CD4-positive, alpha-beta T cell treated with Interleukin-6 for 4 hours (primary cell): ENCODE data around the gene PEX14.

Experiments
- DNase-seq: peaks from one replicate; pipeline ENCODE4 v3.0.0-alpha.2; 2020; ENCODE audit warnings: mixed read lengths

Gene PEX14

GRCh38 chr1:10521537-10522157, 46.9 kb downstream of the PEX14 start:
- no peak for DNase-seq

GRCh38 chr1:10522322-10522860, 47.6 kb downstream of the PEX14 start:
- DNase-seq, result no peak

GRCh38 chr1:10525208-10525607, 50.5 kb downstream of the PEX14 start:
- no peak for DNase-seq

GRCh38 chr1:10528066-10529014, 53.6 kb downstream of the PEX14 start:
- no peak for DNase-seq

- no peak for DNase-seq
Observed at GRCh38 chr1:10529091-10529490, 54.3 kb downstream of the PEX14 start.

- DNase-seq, result no peak
Observed at GRCh38 chr1:10529765-10530164, 55.0 kb downstream of the PEX14 start.

DNA sequence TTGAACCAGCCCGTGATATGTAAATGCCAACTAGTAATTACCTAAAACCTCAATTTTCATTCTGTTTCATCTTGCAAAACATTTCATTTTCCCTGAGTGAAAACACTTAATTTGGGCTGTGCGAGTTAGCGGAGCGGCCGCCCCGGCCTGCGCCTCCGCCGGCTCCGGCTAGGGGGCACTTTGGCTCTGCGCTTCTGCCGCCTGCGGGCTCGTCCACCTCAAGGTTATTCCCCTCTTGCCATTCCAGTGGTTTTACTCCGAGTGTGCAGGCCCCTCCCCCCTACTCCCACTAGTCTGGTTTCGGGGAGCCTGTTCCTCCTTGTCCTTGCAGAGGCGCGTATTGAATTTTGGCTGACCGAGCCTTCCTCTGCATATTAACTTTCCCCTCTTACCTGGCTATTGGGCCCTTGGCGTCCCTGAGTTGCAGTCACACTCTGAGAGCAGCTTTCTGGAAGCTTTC, 55.6 kb downstream of the PEX14 start:
- DNase-seq, result no peak

- no peak for DNase-seq
Observed at GRCh38 chr1:10530756-10531495, 56.2 kb downstream of the PEX14 start.

DNA sequence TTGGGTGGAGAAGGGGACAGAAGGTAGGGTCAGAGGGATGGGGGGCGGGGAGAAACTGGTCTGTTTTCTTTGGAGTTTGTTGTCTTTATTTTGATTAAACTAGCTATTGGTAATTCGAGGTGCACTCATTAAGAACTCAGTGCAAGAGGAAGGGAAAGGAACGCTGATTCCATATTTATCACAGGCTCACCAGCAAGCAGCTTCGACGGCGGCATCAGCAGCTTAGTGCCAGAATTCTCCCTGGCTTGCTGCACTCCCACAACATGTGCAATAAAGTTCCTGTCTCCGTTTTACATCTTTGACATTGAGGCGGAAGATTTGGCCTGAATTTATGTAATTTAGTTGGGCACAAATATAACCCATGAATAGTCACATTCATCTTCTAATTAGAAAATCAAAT, 57.6 kb downstream of the PEX14 start:
- DNase-seq, result no peak

DNA sequence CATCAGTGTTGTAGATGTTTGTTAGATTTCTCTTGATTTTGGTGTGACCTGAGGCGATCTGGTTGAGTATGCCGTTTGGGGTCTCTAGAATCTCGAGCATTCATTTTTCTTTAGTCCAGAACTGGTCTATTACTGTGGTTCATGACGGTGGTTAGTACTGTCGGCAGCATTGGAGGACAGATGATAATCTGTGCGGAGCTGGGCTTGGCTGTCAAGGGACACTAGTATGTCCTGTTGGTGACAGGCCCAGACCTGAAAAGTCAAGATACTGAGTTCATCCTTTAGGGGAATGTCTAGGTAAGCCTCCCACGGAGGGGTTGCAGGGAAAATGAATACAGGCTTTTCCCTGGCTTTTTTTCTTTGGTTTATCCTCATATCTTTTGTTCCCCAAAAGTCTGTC, 59.8 kb downstream of the PEX14 start:
- no peak for DNase-seq

DNA sequence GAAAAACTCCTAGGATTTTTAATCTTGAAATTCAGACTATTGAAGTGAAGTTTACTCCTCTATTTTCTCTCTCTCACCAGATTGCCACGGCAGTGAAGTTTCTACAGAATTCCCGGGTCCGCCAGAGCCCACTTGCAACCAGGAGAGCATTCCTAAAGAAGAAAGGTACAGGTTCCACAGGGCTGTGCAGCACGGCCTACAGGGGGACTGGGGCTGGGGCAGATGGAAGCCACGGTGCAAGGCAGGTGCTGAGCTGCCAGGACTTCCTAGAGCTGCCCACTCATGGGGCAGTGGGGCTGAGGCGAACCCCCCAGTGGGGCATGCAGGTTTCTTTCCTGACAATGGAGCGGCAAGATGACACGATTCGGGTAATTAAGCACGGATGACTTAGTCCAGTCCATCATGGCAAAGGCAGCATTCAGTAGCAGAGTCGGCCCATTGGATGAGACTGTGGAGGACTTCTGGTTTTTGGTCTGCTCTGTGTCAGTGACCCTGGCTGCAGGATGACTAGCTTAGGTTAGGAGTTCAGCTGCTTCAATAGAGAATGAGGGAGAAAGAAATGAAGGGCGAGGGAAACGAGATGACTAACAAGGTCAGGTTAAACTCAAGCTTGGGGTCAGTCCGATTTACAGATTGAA, 61.5 kb downstream of the PEX14 start:
- no peak for DNase-seq

DNA sequence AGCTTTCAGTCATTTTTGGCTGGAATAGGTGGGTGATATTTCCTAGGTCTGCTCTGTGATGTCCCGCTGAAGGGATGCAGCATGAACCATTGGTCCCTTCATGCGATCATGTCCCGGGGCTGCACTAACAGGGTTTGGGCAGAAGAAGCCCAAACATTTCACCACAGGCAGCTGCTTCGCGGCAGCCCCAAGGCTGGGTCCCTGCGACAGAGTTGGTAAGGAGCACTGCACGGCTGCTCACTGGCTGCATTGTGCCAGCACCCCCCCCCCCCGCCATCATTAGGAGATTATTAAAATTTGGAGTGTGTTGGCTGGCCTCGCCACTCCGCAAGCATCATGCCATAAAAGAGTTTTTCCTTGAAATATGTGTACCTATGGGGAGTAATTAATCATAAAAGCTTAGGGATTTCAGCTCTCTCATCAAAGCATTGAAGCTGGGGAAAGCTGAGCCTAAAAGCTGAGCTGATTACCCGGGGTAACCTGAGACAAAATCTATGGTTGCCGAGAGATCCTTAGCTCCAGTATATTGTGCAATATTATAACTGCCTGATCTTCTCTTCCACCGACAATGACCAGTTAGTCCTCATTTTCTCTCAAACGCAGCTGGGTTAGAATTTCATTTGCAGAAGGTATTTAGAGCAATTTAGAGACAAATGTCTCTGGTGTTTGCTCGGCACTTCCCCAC, 62.5 kb downstream of the PEX14 start:
- DNase-seq, result no peak

GRCh38 chr1:10538646-10539355, 64.1 kb downstream of the PEX14 start:
- no peak for DNase-seq

DNA sequence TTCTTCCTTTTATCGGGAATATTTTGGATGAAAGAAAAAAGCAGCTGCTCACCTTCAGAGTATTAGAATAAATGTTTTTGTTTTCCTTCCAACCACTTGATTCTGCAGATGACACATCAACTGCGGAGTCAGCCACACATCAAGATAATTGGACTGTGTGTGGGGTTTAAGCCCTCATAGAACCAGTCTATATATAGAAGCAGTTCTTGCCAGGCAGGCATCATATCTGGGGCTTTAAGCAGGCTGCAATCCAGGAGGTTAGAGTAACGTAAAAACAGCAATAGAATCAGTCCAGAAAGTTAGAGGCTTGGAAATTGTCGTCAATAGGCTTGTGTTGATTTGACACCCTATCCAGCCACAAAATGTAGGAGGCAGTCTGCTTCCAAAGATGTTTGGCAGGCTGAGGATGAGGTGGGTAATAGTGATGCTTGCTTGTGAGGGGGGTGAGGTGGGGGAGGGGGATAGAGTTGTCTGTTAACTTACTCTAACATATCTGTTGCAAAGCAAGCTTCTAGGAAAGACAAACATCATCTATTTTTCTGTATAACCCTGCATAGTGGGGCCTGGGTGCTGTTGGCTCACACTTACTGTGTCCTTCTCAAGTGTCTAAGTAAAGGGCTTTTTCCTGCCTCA, 64.8 kb downstream of the PEX14 start:
- no peak for DNase-seq

DNA sequence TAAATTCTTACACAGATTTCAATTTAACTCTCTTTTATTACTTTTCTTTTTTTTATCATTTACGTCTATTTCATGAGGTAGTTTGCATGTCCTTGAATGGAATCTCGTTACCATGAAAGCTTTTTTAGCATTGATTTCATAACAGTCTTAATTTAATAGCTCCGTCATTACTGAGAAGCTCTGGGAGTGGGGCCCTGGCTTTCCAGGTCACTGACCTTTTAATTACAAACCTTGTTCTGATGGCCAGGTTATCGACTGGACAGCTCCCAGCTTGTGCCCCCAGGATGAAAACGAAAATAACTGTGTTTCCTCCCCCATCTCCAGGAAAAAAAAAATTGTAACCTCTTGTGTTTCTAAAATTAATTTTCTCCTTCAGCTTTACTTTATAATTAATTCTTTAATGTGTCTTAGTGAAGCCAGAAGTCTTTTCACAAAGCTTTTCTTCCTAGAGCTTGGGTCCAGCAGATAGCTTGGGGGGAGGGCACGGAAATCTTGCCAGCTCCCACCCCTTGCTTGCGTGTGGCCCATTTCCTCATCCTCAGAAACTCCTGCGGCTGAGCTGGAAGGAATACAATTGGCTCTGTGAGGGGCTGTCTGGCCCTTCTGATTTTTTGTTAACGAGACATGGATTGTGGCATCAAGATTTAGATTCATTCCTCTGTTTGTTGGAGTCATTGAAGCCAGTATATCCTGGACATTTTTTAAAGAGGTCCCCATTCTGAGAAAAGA, 65.7 kb downstream of the PEX14 start:
- DNase-seq, result no peak

- DNase-seq, result no peak
Observed at GRCh38 chr1:10541286-10541685, 66.5 kb downstream of the PEX14 start.

GRCh38 chr1:10544239-10544638, 69.5 kb downstream of the PEX14 start:
- peak; percentile 22 for DNase-seq

GRCh38 chr1:10546896-10547295, 72.1 kb downstream of the PEX14 start:
- DNase-seq, result no peak

- DNase-seq, result no peak
Observed at GRCh38 chr1:10549904-10550664, 75.3 kb downstream of the PEX14 start.
